Calu3 (cell line): ENCODE measurements around the gene PAX7. TPM values are rescaled to one million over a fixed set of nuclear protein-coding genes. Genes with fewer than 3 reads are reported as not detected.

ENCODE experiments used
- BruUV-seq: library from RNA; stranded (reverse); fragments of 400-500 nt; replicated peaks from 2 replicates; lab custom pipeline; 2021; lab: Mats Ljungman, UMichigan
- CTCF ChIA-PET: fragments of 300-600 bp; sonication (Branson Sonifier 250); formaldehyde crosslinking; loops from one replicate; lab custom pipeline; 2022; ENCODE audit warnings: antibody characterized with exemption; lab: Charles Lee
- DNase-seq: peaks from one replicate; pipeline ENCODE4 v3.0.0; 2022
- H3K27ac Mint-ChIP-seq: one replicate; pipeline ENCODE4 v1.8.0; 2022; ENCODE audit warnings: mixed read lengths; ENCODE audit not compliant: unreplicated experiment
- H3K27me3 Mint-ChIP-seq: one replicate; pipeline ENCODE4 v1.8.0; 2022; ENCODE audit warnings: mixed read lengths; ENCODE audit not compliant: unreplicated experiment
- H3K36me3 Mint-ChIP-seq: one replicate; pipeline ENCODE4 v1.8.0; 2022; ENCODE audit warnings: mild to moderate bottlenecking, moderate library complexity, mixed read lengths; ENCODE audit not compliant: insufficient read depth, unreplicated experiment
- H3K4me1 Mint-ChIP-seq: one replicate; pipeline ENCODE4 v1.8.0; 2022; ENCODE audit warnings: mild to moderate bottlenecking, low read depth, mixed read lengths; ENCODE audit not compliant: unreplicated experiment
- H3K4me3 Mint-ChIP-seq: one replicate; pipeline ENCODE4 v1.8.0; 2022; ENCODE audit warnings: mild to moderate bottlenecking, low read depth, moderate library complexity, mixed read lengths; ENCODE audit not compliant: unreplicated experiment
- H3K9me3 Mint-ChIP-seq: one replicate; pipeline ENCODE4 v1.8.0; 2022; ENCODE audit warnings: low read depth, mixed read lengths; ENCODE audit not compliant: unreplicated experiment
- CTCF ChIP-seq: fragments of 200-600 bp; IDR thresholded peaks from one replicate; pipeline ENCODE4 v1.8.0; 2022; ENCODE audit warnings: antibody characterized with exemption; ENCODE audit not compliant: unreplicated experiment
- intact Hi-C: fragments of 100-400 bp; cut with micrococcal nuclease; formaldehyde crosslinking; loops from one replicate; pipeline ENCODE4 v1.10.0; 2022; ENCODE audit not compliant: unreplicated experiment
- total RNA-seq: library from RNA; stranded (reverse); gene quantifications from 2 replicates; pipeline ENCODE4 v1.2.3, GENCODE V29; 2022

The PAX7 gene
- total RNA-seq, 1 experiment from 2014 or later, result not detected

GRCh38 chr1:18710002-18710401 is 79.4 kb downstream of the PAX7 start:
- no peak for DNase-seq
- TF ChIP-seq CTCF, result no peak
- no peak overlapping the region for H3K27ac Mint-ChIP-seq
- H3K27me3 Mint-ChIP-seq, result peaks cover 66% of the 10 kb centered on the region
- no peaks in the 10 kb centered on the region for H3K9me3 Mint-ChIP-seq
- no peaks in the 10 kb centered on the region for H3K4me1 Mint-ChIP-seq
- no peak overlapping the region for H3K4me3 Mint-ChIP-seq
- BruUV-seq, result no TSS peak
- no peaks in the 10 kb centered on the region for H3K36me3 Mint-ChIP-seq
- intact Hi-C loops, result no loop called here
- CTCF ChIA-PET, result no interaction called here

- intact Hi-C loops, result no loop called here
- Mint-ChIP-seq H3K27ac (no peak overlapping the region), H3K4me3 (no peak overlapping the region), H3K36me3 (no peaks in the 10 kb centered on the region), H3K9me3 (no peaks in the 10 kb centered on the region), H3K27me3 (peaks cover 76% of the 10 kb centered on the region), H3K4me1 (no peaks in the 10 kb centered on the region)
- TF ChIP-seq CTCF, result no peak
- no peak for DNase-seq
- BruUV-seq, result no TSS peak
- CTCF ChIA-PET, result no interaction called here
These were observed 80.4 kb downstream of the PAX7 start for GRCh38 chr1:18711003-18711402.

- Mint-ChIP-seq H3K4me3 (no peak overlapping the region), H3K9me3 (no peaks in the 10 kb centered on the region), H3K36me3 (no peaks in the 10 kb centered on the region), H3K27me3 (peaks cover 83% of the 10 kb centered on the region), H3K4me1 (no peaks in the 10 kb centered on the region), H3K27ac (no peak overlapping the region)
- intact Hi-C loops, result no loop called here
- CTCF ChIA-PET, result no interaction called here
- no peak for DNase-seq
- TF ChIP-seq CTCF, result no peak
- BruUV-seq, result no TSS peak
These were observed 81.0 kb downstream of the PAX7 start for GRCh38 chr1:18711536-18712251.

- no peak for TF ChIP-seq CTCF
- Mint-ChIP-seq H3K27ac (no peak overlapping the region), H3K9me3 (no peaks in the 10 kb centered on the region), H3K27me3 (peaks cover 88% of the 10 kb centered on the region), H3K4me3 (no peak overlapping the region), H3K36me3 (no peaks in the 10 kb centered on the region), H3K4me1 (no peaks in the 10 kb centered on the region)
- CTCF ChIA-PET, result no interaction called here
- DNase-seq, result no peak
- no TSS peak for BruUV-seq
- intact Hi-C loops, result no loop called here
These were observed 81.6 kb downstream of the PAX7 start for GRCh38 chr1:18712252-18712600.
